GOT3 (cell line): ENCODE data around the gene ABCC9.

Experiments
- DNase-seq: peaks from one replicate; lab custom pipeline; 2025; ENCODE audit warnings: mixed read lengths; lab: John Stamatoyannopoulos, UW

ABCC9 gene

DNA sequence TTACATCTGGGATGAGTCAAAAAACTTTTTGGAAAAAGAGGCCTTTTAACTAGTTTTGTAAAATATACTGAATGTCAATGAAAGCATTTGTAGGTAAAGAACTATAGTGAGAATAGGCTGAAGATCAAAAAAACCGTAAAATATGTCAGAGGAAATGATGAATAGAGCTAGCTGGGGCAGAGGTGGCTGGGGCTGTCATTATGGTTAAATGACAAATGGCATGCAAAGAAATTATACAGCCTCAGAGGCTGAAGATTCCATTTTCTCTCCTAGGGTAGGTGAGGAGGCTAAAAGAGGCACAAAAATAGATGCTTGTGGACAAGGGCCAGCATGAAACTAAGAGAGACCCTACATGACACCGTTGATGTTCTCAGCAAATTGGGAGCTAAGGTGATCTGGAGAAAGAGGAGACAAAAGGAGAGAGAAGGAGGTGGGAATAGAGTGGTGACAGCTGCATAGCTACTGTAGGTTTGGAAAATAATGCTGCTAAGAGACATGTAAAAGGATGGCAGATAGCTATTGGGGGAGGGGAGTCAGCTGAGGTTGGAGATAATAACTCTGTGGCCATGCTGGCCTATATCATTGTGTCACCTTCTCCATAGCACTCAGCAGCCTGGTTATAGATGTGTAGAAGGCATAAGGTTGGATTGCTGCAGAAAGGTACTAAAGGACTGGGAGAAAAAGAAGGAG lies 63.8 kb downstream of the ABCC9 start:
- DNase-seq, result no peak

DNA sequence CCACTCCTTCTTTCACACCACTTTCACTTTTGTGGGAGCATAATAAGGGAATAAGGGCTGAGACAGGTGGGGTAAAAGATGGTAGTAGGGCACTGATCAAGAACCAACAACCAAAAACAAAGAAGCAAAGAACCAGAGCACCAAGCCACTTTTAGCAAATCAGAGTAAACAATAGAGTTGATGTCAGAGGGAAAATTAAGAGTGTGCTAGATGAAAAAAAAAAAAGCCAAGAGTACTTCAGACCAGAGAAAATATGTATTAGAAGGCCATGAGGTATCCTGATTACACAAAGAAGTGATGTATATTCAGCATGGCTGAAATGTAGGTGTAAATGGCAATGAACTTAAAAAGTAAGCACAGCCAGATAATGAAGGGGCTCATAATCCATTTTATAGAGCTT lies 75.4 kb downstream of the ABCC9 start:
- DNase-seq, result no peak

DNA sequence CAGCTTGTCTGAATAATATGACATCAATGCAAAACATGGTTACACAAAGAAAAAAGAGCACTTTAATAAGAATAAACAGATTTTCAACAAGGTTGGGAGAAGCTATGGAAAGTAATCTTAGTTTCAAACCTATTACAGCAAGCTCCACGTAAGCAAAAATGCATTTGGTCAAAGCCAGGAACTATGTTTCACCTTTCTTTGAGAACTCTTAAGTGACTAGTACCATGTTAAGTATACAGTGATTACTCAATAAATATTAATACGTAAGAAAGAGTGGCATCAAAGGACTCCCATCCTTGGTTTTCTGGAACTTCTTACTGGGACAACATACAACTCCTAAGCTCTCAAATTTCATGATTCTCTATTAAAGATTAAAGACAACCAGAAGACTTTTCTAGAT lies 80.7 kb downstream of the ABCC9 start:
- DNase-seq, result no peak

DNA sequence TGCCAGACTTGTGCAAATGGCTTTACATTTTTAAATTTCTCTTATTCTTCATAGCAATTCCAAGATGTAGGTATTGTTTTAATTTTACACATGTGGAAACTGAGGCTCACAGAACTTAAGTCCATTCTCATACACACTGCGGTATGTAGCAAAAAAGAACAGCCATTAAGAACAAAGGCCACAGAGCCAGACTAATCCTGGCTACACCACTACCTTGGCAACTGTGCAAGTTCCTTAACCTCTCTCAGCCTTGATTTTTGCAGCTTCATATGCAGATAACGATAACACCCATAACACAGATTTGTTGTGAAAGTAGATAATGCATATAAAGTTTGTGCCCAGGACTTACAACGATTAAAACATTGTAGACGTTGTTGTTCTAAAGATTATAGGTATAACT lies 81.1 kb downstream of the ABCC9 start:
- DNase-seq, result no peak

DNA sequence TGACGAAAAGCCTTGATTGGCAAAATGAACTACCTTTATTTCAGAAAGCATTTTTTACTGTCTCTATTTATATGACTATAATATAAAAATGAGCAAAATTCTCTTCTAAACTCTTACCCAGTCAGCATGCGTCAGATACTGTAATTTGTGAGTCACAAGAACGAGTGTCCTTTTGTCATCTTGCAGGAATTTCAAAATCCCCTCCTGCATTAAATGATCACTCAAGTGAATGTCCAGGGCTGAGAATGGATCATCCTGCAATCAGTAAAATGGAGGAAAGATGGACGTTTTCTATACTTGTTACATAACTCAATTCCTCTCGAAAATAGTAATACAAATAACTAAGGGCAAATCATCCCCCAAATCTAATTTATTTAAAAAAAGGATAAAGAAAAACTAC lies 89.0 kb downstream of the ABCC9 start:
- DNase-seq, result no peak

DNA sequence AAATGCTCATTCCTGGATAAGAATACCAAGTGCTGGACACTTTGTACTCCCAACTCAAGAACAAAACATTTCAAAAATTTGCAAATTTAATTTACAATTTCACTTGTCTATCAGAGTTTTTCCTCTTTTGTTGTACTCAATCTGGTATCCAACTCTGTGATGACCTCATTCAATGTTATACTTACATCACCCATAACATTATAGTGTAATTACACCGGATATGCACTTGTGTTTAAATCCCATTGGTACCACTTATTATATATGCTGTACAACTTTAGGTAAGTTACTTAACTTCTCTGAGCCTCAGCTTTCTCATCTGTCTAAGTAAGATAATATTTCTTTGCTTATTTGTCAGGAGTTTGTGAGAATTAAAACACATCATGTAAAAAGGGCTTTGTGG lies 90.1 kb downstream of the ABCC9 start:
- DNase-seq, result no peak

DNA sequence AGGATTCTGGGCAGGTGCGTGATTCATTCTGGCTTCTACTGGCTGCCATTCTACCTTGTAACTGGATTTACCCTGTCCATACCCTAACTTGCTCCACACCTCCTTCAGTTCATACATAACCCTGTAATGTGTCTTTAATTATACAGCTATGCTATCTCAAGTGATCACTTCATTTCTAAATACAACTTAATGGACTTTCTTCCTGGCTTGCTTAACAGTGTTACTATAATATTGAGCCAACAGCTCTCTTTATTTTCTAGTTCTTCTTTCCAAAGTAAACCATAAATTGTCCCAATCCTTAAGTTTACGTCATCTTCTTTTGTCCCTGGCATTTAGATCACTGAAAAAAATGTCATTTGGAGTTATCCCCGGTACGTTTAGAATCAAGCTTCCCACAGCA lies 90.8 kb downstream of the ABCC9 start:
- DNase-seq, result no peak

DNA sequence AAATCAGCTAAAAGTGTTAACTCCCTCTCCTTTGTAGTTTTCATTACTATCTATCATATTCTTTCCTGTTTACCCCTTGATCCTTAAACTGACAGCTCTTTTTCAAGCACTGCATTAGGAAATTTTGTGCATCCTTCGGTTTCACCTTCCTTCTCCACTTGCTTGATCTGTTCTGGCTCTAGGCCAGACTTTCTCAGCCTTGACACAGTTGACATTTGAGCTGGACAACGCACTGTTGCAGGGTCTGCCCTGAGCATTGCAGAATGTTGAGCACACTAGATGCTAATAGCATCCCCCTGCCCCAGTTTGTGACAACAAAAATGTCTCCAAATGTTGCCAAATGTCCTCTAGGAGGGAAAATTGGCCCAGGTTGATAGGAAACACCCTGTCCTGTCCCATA lies 91.3 kb downstream of the ABCC9 start:
- no peak for DNase-seq

DNA sequence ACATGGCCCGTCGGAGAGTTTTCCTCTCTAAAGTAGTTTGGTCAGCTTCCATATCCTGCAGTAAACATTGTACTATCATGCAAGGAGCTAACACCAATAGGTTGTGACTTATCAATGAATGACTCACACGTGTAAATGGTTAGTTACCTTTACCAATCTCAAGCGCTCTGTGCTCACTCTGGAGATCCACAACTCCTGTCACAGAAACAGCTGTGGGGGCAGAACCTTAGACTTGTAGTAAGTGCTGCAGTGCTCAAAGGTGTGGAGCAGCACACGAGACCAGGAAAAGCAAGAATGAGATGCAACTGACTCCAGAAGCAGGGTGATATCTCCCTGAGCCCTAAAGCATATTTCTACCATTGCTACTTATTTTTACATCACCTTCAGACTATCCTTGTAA lies 93.0 kb downstream of the ABCC9 start:
- no peak for DNase-seq

DNA sequence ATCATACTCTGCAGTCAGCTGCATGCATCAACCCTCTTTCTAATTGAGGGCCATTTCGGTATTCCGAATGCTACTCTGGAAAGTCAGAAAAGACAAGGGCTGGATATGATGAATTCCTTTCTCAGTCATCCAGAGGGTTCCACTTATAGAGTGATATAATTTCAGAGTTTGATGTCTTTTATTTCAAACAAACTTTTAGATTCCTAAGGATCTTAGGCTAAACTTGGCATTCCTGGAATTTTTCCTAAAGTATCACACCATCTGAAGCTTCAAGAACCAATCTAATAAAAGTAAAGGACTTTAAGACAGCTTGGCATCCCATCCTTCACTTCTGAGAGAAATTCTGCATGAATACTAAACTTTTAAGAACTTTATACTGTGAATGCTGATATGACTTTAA lies 97.4 kb downstream of the ABCC9 start:
- no peak for DNase-seq

DNA sequence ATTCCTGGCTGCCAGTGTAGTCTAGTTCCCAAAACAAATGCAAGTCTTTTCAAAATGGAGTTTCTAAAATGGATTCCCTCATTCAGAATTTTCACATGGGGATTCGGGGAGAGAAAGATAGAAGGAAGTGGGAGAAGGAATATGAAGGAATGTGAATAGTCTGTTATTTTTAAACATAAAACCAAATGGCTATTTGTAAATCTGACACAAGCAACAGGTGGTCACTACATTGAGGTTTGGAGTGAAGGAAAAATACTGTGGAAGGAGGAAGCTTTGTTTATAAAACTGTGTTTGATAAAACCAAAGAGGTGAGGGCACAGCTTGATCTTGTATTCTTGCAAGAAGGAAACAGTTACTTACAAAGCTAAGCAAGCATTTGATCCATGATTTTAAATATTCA lies 101.5 kb downstream of the ABCC9 start:
- no peak for DNase-seq

DNA sequence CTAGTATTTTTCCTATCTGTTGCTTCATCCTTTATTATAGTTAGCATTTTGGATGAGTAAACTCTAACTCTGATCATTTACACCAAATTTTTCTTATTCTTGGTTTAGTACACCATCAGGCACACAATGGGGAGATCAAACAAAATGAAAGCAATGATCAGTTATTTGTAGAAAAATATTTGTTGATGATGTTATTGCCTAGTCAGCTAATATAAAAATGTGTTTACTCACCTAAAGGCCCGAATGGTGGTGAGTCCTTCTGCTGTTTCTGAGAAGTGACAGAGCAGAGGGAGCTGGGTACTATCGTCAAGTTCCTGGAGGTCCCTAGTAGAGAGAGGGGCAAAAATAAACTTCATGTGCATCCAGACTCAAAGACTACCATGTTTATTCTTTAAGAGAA lies 103.4 kb downstream of the ABCC9 start:
- no peak for DNase-seq

DNA sequence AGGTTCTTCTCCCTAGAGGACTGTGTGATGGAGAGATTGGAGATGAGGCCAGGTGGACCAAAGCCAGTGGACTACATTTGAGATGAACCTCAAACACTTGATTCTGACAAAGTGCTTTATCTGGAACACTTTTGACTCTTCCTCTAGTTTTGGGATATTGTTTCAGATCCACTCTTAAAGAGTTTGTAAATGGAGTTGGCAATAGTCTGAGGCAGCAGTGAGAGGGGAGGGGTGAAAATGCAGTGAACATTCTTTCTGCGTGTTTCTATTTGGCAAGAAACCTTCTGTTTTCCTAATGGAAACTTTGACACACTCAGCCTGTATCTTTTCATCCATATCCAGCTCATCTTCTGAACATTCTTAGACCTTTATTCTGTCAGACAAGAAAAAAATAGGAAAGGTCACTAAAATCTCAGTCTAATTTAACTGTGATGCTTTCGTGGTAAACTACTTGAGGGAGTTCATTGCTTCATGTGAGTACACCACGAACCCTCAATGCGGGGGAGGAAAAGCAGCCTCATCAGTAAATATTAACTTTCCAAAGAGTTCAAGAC lies 109.4 kb downstream of the ABCC9 start:
- DNase-seq, result no peak

DNA sequence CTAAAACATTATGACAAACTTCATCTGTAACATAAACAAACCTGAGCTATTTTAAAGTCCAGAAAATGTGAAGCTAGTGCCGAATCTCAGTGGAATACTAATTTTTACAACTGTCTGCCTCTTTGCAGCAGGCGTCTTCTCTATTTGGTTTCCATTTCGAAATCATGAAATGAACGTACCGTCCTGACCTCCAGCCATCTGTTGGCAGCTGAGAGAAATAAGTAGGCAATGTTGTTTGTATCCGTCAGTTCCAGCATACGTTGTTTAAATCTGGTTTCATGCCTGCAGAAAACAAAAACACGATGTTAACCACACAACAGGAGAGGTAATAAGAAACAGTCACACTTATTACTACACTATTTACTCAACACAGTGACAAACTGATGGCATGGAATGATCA lies 112.4 kb downstream of the ABCC9 start:
- no peak for DNase-seq

DNA sequence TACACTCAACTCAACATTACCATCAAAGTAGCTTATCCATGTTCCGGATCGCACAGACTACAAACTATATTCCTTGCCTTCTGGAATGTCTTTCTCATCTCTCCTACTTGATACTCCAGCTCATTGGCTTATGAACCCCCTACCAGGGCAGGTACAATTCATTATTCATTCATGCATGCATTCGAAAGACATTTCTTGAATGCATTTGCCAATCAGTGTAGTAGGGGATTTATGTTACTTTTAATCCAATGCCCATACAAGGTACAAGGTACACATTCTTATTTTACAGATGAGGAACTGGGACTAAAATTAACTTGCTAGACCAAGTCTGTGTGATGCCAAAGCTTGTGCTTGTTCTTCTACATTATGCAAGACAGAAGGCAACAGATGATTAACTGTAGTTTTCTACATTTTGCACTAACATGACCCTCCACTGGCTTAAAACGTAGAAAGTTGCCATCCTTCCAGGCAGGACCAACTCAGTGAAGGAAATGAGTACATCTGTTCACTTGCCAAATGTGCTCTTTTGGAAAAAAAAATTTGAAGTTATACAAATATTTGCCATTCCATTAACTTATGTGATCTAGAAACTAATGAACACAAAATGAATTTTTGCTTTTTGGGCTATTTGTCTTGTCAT lies 113.0 kb downstream of the ABCC9 start:
- no peak for DNase-seq

DNA sequence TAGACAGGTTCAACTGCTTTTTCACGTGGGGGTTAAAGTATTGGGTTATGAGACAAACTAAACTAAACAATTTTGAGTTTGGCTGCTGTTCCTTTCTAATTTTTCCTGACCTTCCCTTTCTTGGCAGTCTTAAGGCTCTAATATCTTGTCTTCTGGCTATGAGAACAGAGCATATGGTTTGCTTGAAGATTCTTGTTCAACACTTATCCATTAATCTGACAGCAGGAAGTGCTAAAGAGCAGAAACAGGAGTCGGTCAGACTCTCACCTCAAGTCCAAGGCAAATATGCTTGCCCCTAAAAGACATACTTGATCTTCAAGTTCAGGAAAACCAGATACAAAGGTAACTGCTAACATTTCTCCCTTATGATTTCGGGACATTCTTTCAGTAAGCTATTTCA lies 114.1 kb downstream of the ABCC9 start:
- no peak for DNase-seq

DNA sequence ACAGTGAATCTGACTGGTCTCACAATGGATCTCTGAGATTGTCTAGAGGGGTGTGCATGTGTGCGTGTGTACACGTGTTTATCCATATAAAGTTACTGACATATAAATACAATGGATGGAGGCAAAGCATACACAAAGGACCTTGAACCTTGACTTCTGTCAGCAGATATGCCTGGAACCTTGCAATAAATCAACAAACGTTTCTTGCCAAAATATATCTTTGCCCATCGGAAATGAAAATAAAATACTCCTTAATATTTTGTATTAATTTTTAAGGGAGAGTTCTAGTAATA lies 114.7 kb downstream of the ABCC9 start:
- DNase-seq, result no peak

DNA sequence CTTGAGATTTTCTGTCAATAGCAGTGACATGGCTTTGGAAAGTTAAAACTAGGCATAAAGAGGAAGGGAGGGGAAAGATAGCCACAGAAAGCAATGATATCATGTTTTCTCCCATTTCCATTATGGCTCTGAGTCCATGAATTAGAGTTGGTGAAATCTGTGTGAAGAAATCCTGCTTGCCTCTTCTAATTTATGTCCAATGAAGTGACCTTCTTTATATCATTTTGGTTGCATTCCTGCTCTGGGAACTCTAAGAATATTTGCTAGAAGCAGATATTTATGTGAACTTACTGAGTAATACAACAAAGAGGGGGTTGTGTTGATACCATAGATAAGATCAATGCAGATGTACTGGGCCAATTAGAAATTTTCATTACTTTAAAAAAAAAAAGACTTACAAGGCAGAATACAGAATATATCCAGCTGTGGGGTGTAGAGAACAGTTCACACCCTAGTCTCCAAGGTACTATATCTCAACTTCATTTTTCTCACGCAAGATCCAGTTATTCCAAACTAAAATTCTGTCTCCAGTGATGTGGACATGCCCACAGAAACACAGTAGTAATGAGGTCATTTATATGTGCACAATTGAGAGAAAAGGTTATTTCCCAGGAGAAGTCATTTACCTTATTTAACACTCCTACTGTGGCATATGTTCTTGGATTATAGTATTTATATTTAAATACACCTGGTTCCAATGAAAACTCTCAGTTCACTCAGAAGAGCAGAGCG lies 115.2 kb downstream of the ABCC9 start:
- DNase-seq, result no peak

DNA sequence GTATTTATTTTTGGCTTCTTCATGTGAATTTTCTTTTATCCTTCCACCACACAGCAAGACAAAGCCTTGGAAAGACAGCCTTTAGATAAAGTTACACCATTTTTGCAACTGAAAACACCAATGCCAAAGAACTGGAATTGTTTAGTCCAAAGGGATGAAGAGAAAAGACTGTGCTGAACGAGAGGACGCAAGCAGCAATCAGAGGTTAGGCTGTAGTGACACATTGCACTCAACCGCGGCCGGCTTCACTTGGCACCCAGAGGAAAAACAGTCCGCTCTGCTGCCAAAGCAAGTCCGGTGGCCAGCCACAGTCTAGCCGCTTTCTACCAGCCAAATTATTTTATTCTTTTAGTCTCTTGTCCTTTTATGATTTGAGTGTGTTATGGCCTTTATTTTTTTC lies 117.6 kb downstream of the ABCC9 start:
- no peak for DNase-seq

DNA sequence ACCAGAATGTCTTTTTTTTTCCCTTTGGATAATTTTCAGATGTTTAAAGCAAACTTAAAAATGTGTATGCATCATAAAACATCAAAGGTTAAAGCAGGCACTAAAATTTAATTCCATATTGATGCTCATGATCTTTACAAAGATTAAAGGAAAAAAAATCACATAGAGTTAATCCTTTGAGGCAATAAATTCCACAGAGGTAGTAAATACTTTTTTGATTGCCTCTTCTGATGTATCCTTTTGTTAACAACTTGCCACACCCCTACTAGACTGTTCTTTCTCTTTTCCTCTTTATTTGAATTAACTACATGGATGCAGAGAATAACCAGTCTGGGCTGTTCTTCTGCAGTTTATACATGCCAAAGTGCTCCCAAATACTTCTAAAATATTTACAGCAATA lies 121.5 kb downstream of the ABCC9 start:
- DNase-seq, result no peak

DNA sequence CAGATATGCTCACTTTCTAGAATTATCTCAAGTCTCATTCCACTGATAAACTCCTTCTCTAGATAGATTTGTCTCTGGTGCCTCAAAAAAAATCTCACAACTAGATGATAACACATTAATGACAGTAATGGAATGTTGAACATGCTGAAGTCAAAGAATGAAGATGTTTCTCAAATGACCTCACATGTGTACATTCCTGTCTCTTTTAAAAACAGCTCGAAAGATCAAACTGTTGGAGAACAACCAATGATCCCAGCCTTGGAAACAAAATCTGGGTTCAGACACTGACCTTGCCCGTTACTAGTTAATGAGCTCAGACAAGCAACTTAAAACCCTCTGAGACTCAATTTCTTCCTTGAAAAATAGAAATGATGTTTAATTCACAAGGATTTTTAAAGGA lies 122.0 kb downstream of the ABCC9 start:
- DNase-seq, result no peak

DNA sequence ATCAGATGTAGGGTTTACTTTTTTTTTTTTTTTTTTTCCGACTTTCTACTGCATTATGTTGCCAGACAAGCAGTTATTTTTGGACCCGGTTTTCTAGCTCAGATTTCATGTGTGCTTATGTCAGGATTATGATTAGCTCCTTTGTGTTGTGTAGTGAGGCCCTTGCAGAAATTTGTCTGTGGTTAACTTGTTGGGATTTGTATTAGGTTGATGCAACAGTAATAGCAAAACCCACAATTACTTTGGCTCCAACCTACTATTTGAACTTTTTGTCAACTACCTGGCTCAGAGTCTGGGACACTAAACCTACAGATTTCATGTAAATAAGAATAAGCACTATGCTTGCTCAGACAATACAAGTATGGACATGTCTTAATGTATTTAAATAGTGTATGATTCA lies 122.6 kb downstream of the ABCC9 start:
- DNase-seq, result no peak

DNA sequence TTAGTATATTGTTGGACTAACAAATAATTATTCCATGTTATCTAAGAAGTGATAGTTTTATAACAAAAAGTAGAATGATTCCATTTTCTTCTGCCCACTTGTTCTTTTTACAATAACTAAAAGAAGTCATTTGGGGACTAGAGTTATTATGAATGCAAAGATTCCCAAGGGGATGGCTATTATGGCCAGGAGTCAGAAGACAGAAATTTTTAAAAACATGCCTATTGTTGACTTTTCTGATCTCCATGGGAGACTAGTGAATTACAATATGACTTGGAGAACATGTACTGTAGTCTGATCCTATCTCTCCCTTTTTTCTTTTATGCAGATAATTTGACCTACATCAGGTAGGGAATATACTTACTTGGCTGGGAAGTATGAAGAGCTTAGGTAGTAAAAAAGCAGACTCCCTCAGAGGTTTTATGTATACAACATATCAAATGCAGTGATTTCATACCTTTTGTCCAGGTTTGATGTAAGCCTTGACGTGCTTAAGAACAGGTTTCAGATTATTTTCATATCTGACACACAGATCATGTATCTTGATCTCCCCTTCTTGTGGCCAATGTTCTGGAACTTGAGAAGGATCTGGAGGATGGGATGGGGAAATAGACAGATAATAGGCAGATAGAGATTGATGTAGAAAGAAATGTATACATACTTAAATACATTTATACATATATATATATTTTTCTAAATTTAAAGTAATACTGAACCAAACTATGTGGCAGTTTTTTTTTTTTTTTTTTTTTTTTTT lies 125.7 kb downstream of the ABCC9 start:
- no peak for DNase-seq
